NCI-H2107 treated with DMSO at 0.1 percent for 48 hours (cell line): ENCODE measurements around the gene MAP2K5.

Experiments used
- DNase-seq: peaks from one replicate; lab custom pipeline; 2025; ENCODE audit not compliant: unreplicated experiment; lab: John Stamatoyannopoulos, UW

MAP2K5 gene

DNA sequence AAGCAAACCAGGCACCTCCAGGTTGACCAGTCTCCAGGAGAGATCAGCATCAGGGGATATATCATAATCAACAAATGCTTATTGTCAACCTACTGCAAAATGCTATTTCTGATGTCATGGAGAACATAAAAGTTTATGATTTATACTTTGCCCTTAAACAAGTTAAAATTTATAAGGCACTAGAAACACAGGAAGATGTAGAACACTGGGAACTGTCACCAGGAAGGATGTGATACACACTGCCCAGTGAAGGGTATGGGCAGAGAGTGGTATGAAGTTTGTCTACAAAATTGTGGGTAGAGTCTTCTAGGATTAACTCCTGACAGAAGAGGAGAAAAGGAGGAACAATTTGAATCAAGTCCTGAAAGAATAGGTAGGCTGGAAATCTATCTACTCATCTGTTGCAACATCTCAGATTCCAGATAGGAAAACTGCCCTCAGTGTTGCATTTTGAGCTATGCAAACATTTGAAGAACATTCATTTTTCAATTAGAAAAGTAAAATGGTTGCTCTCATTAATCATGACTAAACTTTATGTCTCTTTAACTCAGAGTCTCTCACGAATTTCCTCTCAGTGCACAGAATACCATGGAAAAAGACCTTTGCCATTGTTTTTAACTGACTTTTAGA lies 176.9 kb downstream of the MAP2K5 start:
- no peak for DNase-seq

DNA sequence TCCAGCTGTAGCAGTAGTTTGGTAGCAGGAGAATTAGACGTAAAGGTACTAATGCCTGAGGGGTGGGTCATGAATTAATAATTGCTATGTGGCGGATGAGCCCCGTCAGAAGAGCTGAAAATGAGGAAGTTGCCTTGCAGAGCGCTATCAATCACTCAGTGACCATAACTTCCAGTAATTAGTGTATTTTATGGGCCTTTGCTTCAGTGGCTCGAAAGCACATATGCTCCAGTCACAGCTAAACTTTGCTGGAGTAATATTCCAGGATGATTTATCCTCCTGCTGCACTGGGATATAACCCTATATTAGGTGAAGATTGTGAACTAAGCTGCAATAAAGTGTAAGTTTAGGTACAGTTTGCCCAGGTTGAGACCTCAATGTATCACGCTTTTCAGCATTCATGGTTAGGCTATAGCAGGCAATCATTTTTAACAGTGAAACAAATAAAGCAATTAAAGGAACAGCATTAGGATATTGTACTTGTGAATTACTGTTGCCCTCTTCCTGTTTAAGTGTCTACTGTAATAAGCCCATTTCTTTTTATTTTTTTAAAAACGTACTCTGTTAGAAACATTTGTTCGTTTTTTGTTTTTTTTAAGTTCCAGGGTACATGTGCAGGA lies 178.2 kb downstream of the MAP2K5 start:
- no peak for DNase-seq

DNA sequence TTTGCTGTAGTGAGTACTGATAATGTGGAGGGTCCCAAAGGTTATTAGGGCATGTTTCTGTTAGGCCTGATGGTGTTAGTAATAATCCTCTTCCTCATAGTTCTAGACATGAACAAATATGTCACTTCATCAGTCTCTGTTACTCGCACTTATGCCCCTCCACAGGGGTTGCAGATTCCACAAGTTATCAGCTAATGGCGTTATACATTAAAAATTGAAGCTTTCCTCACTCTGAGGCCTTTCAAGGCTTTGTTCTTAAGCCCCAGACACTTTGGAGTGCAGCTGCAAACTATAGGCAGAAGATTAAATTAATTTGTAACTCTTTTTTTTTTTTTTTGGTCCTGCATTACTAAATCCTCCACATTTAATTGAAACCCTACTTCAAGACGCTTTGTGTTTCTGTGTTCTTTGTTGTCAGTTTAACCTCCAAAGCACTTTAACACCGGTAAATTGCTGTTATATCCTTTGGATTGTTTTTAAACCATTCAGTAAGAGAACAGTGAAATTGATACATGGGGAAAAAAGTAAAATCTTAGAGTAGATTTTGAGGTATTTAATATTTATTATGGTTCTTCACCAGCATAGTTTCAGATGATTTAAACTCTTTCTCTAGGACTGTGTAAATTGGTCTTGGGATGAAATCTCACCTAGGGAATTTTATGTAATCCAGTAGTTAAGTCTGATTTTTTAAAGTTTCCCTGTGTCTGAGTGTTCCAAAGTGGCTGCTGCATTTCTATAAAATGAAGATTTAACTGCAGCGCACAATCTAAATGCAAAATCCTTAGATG lies 179.7 kb downstream of the MAP2K5 start:
- DNase-seq, result no peak

DNA sequence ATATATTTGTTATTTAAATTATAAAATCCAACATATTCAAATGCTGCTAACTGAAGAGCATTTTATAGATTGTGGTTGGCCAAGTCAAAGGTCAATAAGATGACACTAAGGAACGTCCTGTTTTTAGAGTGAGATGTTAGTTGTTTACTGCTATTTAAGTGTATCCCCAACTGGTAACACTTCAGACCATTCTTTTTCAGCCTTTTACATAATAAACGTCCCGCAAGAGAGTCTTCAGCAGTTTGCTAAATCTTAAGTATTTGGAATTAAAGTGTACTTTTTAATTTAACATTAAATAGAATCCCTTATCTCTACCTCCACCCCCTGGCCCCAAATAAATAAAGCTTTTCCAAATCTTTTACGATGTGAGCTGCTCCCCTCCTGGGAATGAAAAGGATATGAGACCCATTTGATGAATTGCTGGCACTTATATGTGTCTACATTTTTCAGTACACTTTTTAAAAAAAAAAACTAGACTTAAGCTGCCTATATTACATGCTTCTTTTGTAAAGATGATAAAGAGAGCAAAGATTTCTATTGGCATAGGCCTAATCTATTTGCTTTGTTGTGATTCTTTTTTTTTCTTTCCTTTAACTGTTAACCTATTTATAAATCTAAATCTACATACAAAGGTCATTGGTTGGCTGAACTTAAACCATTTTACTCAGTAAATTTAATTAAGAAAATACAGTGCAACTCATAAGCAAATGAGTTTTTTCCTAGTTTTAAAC lies 181.0 kb downstream of the MAP2K5 start:
- no peak for DNase-seq

DNA sequence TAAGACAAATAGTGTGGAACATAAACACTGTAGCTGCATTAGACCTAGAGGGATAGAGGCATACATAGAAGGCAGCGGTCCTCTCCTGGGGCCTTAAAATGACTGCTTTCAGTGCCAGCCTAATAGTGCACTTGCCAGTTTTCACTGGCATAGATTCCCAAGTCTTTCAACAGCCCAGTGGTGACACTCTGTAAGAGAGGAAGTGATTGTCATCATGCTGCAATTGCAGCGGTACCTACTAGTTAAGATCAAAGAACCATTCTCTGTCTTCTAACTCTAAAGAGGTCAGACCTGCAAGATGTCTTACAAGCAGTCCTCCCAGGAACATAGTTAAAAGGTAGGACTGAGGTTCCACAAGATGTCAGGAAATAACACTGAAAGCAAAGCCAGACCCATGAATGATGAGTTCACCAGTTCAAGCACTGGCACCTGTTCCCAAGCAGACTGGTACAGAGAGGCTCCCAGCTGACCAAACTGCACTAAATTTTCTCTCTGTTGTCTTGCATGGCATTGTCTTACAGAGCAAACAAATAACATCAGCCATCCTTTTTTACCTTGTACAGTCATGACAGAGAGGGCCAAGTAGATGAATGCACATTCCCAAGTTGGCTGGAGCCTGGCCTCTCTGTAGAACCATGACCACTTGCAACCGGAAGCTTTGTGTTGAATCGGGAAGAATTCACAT lies 182.3 kb downstream of the MAP2K5 start:
- DNase-seq, result no peak

DNA sequence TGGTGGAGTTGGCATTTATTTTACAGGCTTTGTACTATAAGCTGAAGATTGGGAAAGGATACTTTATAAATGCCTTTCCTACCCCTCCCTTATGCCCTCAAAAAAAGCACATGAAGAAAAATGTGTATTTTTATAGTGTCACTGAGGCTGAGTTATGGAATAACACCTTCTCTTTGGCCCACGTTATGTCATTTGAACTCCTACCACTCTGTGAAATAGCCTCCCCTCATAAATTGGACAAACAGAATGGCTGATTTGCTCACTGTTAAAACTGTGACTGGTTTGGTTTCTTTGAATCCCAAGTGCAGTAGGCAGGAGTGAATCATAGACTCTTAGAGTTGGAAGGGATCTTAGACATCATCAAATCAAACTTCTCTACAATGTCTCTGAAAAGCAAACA lies 187.6 kb downstream of the MAP2K5 start:
- DNase-seq, result no peak

DNA sequence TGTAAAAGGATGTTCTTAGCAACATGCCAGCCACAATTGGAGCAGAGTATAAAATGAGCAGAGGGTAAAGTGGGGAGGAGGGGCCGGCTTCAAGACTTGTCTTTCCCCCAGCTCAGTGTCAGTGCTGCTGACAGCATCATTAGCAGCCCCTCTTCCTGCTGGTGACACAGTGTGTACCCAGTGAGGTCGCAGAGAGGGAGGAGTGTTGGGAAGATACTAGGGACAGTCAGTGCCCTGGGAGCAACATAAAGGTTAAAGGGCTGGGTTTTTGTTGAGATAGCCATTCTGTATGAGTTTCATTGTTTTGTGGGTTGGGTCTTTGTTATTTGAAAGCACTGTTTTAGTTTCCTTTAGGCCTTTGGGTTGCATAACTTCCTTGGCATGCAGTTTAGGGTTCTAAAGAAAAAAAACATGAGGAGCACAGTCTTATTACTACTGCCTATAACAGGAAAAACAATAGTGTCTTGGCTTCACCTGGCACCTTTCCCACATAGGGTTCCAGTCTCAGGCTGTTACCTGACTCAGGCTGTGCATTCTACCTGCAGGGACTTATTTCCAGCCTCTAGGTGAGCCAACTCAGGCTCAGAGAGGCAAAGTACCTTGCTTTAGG lies 188.7 kb downstream of the MAP2K5 start:
- no peak for DNase-seq

DNA sequence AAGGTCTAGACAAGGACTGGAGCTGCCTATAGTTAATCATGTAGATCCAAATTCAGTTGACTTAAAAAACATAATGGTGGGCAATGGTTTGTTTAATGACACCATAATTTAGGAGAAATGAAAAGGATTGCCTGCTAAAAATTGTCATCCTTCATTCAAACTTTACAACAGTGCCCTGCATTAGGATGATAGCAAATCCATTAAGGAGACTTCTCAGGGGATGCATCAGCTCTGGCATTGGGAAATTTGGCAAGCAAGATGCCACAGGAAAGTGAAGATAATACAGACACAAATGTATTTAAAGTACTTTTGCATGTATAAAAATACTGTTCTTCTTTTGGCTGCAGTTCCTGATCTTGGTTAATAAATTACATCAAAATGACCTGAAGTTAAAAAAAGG lies 189.7 kb downstream of the MAP2K5 start:
- no peak for DNase-seq

DNA sequence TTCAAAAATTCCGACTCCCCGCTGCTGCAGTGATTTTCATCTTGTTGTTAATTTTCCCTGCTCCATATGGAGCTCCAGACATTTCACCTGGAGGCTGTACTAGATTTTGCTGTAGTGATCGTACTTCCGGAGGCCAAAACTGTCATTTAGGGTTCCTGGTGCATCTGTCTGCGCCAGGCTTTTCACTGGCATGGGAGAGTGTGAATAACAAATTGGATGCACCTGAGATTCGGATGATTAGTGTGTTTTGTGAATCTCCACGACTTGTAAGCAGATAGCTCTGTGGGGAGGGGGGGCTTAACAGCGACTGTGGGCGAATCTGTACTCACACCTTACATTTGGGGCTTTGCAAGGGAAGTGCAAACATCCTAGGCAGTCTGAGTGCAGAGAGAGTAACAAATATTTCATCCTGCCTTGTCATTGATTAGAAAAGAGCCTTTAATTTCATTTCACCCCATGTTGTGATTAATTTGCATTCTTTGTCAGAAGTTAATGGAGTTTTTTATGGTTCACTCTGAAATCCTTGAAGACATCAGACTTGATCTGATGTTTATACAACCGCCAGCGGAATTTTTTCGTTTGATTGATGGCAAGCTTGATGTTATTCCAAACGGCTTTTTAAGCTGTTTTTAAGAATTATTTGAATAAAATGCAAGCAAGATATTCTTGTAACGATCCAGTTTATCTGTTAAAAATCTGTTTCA lies 190.3 kb downstream of the MAP2K5 start:
- DNase-seq, result no peak

DNA sequence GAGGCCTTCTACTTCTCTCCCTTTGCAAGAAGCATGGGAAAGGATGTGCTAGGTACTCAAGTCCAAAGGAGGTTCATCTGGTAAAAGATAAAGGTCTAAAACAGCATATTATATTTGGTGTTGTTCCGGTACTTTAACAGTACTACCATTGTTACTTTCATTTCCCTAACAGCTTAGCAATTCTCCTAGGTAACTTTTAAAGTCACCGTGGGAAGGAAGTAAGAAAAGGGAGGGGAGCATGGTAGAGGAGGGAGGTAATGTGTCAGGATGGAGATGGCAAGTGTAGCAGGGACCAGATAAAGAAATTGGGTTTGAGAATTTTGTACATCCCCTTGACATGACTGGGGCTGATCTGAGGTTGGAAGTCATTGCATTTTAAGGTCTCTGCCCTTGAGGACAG lies 193.4 kb downstream of the MAP2K5 start:
- DNase-seq, result no peak

DNA sequence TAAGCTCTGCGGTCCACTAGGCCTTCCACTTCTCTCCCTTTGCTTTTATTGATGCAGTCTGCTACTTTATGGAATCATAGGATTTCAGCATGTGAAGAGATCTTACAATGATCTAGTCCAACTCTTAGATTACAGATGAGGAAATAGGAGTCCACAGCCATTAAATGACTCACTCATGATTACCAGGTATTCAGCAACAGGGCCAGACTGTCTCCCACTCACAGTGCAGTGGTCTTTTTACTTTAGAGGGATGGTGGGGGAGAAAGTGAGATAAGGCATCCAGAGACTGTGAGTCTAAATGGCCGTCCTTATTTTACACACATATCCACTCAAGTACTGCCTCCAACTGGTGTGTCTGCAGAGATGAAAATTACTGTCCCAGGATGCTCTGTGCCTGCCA lies 194.3 kb downstream of the MAP2K5 start:
- no peak for DNase-seq

DNA sequence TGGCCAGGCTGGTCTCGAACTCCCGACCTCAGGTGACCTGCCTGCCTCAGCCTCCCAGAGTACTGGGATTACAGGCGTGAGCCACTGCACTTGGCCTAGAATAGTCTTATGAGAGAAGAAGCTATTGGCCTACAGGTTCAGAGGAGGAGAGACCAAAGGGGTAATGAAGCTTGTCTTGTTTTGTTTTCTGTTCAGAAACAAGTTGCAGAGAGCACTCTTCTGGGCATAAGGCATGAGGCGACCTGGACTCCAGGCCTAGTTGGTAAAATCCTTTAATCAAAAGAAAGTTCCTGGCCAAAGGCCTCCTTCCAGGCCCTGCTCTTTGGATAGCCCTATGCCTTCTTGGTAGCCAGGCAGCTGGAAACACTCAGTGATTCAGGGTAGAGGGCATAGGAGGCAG lies 195.6 kb downstream of the MAP2K5 start:
- no peak for DNase-seq

DNA sequence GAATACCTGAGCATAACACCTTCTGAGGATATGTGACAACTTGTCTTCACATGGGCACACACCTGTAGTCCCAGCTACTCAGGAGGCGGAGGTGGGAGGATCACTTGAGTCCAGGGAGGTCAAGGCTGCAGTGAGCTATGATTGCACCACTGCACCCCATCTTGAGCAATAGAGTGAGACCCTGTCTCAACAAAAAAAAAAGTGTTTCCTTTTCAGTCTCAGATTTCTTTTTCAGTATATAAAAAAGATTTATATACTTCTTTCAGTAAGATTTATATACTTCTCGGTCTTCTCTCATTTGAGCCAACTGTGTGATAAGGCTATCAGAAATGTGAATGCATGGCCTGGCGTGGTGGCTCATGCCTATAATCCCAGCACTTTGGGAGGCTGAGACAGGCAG lies 197.9 kb downstream of the MAP2K5 start:
- DNase-seq, result no peak

DNA sequence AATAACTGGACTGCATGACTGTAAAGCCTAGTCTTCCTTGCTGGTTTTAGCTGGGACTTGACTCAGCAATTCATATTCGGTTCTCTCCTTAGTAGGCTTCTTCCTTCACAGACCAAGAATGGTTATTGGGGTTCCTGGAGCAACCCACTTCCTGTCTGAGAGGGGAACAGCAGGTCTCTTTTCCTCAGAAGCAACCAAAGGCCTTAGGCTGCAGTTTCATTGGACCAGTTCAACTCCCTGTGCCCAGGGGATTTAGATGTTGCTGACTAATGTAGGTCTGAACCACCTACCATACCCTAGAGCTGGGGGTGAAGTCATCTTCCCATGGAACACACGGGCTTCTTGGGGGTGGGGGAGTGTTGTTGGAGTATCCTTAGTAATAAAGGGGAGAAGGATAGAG lies 198.8 kb downstream of the MAP2K5 start:
- DNase-seq, result no peak

DNA sequence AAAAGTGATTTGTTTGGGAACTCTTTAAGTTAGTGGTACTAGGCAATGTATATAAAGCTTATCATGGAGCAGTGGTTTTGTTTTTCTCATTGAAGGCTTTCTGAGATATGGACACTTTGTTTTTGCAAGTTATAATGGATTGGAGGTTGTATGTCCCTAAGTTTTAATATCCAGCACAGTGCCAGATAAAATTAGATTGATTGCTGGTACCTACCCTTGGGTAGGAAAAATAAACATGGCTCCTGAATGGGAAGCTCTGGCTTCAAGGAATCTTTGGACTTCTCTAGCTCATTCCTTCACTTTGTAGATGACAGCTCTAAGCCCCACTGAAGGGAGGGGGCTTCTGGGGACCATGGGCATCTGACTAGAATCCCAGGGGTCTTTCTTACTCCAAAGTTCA lies 201.1 kb downstream of the MAP2K5 start:
- no peak for DNase-seq

DNA sequence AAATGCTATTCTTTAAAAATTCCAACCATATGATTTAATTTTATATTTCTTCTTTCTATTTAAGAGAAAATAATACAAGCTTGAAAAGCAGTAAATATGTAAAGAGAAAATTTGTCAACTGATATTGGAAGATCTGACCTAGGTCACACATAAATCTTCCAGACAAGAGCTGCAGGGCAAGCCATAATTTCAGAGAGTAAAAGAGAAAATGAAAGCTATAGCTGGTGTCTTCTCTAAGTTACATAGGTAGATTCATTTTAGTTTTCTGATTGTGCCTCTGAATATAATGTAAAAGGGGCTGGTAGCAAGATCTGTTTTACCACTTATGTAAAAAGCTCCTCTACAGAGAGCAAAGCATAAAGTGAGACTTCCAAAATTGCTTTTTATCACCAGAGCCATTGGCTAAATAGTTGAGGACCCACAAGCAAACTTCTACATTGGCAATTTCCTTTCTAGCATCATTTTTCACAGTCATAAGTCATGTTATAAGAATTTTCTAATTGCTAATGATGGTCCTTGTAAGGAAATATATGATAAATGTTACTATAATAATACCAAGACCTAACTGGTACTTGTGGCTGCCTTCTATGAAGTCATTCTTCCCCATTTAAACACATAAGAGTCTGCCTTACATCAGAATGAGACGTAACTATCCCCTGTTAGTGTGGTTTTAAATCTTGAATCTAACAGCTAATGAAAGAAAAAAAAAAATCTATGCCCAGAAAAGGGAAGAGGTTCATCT lies 202.0 kb downstream of the MAP2K5 start:
- DNase-seq, result no peak

DNA sequence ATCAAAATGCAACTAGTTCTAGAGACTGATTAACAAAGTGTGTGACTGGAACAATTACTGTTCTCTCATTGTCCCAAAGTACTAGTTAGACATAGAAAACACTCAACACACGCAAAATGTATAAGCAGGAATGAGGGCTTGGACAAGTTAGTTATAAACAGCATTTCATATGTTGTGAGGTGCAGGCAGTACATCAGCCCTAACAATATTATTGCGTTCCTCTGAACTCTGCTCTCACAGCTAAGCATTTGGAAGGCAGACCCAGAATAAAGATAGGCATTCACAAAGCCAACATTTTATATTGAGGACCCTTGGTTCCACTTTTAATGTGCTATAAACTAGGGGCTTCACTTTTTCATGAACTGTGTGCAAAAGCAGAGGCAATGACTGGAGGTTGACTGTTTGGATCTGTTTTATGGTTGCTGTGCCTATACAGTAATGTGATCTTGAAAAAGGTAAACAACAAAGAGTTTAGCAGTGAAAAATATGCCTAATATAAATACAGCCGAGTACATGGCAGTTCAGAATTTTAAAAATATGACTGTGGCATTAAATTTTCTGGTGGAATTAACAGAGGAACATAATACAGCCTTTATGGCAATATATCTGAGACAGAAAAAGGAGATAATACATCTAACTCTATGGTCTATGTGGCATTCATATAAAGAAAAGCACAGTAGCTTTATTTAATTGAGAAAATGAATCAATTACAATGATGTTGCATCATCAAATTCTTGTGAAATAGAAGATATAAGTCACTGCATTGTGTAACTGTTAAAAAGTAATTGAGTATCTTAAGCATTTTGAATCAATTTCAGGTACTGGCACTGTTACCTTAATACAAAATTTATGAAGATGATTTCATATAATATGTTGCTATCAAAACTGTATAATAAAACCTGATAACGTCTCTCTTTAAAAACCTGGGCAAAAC lies 202.8 kb downstream of the MAP2K5 start:
- DNase-seq, result no peak

DNA sequence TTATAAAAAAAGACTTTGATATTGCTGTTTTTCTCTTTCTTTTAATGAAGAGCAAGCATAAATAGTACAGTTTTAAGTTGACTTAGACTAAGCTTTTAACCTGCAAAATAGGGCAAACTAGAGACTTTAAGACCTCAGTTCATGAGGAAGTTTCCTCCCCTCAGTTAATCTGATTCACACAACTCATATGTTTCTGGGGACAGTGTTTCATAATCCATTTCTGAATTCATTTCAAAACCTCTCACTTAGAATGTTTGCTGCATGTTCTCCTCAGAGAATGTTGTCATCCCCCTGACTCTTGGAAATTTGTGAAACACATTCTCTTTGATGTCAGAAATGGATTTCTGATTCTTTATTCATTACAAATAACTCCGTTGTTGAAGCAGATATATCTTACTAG lies 203.5 kb downstream of the MAP2K5 start:
- DNase-seq, result no peak
